OCI-M2 (cell line): ENCODE data around the gene RTN4RL1.

ENCODE experiments used
- DNase-seq: peaks from one replicate; lab custom pipeline; 2025; ENCODE audit not compliant: unreplicated experiment; lab: John Stamatoyannopoulos, UW

The RTN4RL1 gene

DNA sequence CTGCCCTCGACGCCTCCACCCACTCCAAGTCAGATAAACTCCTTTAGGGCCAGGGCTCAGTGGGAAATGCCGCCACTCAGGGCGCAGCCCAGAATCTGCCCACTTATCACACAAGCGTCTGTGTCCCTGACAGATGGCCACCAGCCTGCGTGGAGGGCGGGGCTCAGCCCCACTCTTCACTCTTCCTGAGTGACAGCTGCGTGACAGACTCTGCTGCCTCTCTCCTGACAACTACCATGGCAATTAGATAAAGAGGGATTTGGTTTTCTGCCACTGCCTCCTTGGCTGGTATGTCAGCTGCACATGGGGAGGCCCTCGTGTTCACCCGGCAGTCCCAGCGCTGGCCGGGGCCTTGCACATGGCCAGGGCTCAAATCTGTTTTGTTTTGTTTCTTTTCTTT lies 96.2 kb downstream of the RTN4RL1 start:
- no peak for DNase-seq

DNA sequence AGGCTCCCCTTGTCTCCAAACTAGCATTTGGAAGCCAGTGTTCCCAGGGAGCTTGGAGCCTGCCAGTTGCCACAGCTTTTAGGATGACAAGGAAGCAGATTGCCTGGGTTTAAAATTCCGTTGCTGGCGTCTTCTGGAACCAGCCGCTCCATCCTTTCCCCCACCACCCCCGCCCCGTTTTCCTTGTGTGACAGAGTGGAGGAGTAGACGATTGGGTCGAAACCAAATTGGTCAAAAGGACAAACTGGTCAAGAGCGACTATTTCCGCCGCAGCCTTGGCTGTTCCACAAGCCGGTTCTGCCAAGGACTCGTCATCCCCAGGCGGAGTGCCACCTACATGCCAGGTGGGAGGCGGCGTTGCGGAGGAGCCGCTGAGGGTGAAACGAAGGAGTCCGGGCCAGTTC lies 104.2 kb downstream of the RTN4RL1 start:
- DNase-seq: no peak

DNA sequence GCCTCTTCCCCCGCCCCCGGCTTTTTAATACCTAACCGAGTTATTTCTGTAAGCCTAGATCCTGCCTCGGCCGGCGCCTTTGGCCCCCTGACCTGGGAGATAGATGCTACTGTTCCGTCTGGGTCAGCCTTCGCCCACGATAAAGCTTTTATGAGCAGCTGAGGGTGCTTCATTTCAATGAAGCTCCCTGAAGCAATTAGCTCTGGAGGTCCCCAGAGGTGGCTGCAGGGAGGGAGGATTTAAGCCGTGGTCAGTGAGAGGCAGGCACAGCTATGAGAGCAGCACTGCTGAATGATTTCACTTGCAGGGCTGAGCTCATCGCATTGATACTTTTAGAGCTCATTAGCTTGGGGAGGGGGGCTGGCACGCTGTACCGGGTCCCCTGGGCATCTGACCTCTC lies 105.9 kb downstream of the RTN4RL1 start:
- DNase-seq: no peak

DNA sequence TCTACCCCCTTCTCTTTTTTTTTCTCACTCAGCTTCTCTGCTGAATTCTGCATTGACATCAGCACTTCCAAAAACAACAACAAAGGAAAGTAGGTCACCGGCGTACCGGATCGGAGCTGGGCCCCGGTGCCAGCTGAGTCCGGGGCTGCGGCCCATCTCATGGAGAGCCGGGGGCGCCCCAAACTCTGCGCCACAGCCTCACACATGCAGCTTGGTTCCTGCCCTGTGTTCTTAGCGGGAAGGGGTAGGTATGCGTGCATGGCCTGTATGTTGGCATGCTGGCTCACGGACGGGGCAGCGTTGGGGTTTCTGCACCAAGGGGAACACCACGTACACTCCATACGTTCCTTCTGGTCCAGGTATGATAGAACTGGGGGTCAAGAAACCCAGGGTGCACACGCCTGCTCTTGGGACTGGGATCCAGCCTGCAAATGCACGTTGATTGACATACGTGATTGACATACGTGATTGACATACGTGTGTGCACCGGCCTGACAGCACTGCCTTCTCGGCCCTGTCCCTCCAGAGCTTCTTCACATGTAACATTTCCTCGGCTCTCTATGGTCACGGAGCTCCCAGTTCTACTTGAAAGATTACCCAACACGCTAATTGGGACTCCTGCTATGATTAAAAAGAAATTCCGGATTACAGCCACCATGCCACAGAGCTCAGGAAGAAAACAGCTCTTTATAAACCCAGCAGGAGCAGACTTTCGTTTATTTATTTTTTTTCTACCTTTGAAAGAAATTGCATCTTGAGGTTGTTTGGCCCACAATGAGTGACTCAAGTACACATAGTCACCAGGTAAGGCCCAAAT lies 106.6 kb downstream of the RTN4RL1 start:
- no peak for DNase-seq

DNA sequence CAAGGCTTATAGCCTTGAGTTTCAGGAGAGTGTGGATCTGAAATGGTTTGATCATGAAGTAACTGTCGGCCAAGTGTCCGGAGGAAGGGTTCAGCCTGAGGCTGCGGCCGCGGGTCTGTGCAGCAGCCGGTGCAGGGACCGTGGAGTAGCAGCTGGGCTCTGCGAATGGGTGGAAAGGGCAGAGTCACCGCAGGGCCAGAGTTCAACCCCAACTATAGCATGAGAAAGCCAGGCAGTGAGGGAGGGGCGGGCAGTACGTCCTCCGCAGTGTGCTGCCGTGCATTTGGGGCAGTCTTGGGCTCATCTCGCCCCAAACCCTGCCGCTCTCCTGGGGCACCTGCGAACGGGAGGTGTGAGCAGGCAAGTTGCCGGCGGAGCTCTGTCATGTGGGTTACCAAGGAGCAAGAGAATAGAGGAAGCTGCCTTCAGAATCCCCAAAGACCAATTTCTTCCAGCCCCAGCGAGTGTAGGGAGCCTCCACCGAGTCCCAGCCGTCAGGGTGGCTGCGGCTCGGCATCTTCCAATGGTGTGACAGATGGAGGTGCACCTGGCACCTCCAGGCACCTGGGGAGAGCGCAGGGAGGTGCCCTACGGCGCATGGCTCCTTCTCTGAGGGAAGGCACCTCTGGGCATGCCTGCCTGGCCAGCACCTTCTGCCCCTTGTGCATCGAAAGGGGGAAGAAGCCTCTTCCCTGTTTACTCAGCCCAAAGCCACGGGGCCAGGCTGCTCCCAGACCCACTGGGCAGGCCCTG lies 108.0 kb downstream of the RTN4RL1 start:
- no peak for DNase-seq

DNA sequence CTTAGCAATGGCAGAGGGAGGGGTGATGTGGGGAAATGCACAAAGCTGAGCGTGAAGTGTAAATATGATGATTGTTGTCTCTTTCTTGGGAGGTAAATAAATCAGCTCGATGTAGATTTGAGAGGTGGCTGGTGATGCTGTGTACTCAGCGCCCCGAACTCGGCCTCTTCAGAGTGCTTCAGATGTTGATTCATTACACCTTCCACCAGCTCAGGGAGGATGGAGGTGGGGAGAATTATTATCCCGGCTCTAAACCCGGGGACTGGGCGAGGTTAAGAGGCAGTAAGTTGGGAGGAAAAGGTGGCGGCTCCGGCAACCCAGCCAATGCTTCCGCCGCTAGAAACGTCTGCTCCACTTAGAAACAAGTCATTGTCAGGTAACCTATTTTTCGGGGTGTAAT lies 108.8 kb downstream of the RTN4RL1 start:
- no peak for DNase-seq

DNA sequence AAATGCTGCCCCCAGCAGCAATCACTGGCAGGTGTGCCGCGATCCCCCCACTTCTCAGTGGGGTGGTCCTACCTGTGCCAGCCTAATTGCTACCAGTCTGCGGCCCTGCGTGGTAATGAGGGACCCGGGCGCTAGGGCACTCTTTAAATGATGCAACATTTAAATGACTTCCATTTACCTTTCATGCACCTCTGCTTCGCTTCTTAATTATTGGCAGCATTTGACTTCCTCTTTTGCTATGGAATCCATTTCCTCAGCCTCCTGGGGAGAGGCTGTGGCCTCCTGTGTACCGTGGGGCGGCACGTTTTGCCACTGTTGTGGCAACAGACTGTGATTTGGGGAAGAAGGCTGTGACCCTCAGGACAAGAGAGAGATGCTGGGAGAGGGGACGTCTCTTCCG lies 109.2 kb downstream of the RTN4RL1 start:
- no peak for DNase-seq

DNA sequence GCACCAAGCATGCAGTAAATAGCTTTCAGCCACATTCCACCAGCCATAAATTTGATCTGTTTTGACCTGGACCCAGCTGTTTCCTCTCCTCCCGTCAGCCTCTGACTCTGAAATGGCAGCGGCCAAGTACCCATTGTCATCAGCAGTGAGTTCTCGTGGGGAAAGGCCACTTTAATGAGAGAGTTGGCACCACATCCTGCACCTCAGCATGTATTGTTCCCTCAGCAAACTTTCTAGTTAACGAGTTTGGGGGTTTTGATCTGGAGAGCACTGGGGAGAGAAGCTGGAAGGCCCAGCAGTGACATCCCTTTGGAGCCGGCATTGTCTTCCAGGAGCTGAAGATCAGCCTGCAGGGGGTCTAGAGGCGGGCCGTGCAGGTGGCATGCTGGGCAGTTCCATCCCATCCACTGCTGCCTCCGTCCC lies 110.5 kb downstream of the RTN4RL1 start:
- DNase-seq: no peak

DNA sequence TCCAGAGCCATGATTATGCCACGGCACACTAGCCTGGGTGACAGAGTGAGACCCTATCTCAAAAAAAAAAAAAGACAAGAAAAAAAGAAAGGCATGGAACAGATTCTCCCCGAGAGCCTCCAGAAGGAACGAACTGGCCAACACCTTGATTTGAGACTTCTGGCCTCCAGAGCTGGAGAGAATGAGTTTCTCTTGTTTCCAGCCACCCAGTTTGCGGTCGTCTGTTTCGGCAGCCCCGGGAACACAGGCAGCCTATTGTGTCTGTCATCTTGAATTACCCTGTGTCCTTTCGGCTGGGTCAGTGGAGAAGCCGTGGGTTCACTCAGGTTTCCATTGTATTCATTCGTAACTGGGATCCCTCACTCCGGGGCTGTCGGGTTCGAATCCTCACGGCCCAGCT lies 111.4 kb downstream of the RTN4RL1 start:
- DNase-seq: no peak

DNA sequence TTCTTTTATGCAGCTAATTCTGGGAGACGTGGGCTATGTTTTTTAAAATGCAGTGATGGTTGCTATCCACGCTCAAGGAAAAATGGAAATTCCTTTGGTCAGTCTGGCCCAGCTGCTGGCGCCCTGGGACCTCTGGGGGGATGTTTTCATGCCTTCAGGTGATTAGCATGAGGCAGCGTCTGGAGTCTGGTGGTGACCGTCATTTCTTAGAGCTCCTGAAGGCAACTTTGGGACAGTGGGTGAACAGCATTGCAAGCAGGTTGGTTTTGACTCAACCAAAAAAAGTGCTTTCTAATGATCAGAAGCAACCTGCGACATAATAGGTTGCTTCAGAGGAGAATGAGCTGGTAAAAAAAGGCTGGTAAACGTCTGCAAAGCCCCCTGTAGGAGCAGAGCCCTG lies 113.0 kb downstream of the RTN4RL1 start:
- no peak for DNase-seq

DNA sequence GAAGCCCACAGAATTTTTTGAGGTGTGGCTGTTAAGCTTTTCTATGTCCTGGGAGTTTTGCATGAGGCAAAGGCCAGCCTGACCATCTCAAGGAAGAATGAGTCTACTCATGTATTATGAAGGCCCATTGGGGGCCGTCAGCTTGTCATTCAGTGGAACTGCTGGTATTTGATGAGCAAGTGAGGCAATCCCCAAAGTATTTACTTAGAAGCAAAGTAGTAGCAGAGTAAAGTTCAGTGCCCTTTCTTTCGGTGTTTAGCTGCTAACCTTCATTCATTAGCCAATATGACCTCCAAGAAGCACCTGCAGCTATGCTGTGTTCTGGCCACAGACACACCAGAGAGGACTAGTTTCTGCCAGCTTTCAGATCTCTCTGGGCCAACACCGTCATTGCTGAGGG lies 115.1 kb downstream of the RTN4RL1 start:
- no peak for DNase-seq

DNA sequence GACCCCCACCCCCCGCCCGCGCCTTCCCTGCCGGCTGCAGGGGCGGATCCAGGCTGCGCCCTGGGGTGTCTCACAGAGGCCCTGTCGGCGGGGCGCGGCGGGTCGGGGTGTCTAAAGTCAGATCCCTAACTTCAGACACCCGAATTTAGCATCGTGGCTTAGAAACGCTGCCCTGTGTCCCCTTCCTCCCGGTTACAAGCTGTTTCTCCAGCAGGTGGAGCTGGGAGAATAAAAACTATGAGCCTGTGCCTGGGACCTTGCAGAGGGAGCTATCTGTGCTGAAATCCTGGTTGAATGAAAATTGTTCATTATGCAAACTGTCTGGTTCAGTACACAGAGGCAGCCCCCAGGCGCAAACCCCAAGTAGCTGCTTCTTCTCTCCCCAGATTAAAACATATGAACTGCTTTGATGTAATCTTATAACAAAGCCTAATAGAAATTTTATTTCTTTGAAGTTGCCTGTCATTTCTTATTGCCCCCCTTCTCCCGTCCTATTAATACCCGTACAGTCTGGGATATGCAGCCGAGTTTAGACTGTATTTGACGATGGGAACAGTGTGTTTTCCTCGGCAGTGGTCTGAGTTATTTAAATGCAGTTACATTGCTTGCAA lies 116.3 kb downstream of the RTN4RL1 start:
- no peak for DNase-seq

DNA sequence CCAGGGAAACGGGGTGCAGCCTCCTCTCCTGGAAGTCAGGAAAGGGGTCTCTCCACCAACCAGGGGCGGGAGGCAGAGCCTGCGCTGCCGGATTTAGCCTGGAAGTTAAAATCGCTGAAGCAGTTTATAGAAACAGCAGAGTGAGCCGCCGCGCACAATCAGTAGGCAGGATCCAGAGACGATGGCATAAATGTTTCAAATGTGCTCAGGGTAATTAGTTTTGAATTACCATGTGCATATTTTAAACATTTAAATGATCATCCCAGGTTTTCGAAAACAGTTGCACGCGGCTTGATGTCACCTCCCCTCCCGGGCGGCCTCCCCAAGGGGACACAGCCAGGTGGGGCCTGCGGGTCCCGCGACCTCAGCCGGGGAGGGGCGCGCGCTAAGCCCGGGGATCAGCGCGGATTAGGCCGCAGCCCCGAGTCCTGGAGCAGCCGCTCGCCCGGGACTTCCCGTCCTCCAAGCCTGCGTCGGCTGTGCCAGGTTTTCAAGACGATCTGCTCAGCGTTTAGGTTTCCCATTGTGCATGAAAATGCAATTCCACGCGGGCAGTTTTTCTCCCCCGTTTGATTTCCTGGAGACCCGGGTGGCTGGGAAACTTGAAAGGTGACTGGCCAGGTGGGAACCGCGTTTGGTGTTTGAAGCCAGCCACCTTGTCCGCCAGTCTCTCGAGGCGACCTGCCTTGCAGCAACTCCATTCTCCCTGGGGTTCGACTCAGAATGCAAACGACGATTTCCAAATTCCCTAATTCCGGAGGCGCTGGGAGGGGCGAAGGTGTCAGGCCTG lies 117.0 kb downstream of the RTN4RL1 start:
- DNase-seq: no peak

DNA sequence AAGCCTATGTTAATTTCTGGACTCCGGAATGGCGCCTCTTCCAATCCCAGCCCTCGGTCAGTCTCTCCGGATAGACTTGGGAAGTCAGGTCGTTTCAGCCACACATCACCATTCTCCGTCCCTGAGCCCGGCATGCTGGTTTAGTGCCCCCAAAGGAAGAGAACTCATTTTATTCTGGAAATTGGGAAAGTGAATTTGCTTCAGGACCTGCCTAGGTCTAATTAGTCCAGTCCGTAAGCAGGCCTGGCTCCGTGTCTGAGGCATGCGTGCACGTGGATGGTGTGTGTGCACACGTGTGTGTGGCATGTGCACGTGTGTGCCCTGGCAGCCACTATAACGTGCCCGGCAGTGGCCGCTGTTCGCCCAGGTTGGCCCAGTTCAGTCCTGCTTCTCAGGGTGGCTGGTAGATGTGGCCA lies 117.9 kb downstream of the RTN4RL1 start:
- DNase-seq: no peak

DNA sequence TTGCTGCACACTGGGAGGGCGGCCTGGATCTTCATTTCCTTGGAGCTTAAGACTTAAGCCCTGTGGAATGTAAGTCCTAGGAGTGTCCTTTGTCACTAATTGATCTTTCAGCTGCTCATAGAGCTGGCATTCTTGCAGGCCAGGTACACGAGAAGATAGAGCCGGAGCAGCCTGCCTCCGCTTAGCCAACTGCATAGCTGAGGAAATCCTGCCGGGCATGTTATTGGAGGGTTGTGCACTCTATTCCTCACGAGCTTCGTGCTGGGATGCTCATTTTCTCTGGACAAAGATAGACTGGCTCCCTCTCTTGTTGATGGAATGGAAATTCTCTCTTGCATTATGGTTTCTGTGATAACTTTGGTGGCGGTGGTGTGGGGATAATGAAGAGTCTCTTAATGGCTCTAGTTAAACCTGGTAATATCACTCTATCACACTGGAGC lies 118.5 kb downstream of the RTN4RL1 start:
- DNase-seq: no peak

DNA sequence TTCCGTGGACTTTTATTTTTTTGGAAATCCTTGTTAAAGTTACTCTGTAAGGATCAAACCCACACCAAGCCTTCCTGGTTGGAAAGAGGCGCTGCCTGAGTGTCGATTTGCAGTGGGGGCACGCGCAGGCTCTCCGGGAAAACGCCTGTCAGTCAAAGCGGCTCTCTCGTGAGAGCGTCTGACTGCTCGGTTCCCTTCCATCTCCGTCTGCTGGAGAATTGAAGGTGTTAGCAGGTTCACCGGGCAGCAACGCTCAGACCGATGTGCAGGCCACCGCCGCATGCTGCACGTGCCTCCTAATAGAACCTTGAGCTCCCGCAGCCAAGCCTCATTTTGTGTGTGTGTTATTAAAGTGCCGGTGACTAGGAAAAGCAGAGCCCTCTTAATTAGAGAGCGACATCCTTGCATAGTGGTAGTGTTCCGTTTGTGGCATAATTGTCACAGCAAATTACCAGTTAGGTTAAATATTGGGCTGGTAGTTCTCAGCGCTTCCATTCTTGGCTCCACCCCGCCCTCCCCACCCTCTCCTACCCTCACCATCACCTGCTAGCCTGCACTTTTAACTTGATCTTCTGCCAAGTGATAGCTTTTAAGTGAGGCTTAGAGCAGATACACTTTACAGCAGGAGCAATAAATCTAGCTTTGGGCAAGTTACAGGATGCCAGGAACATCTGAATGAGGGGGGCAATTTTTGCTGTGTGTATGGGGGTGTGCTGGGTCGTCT lies 119.8 kb downstream of the RTN4RL1 start:
- no peak for DNase-seq

DNA sequence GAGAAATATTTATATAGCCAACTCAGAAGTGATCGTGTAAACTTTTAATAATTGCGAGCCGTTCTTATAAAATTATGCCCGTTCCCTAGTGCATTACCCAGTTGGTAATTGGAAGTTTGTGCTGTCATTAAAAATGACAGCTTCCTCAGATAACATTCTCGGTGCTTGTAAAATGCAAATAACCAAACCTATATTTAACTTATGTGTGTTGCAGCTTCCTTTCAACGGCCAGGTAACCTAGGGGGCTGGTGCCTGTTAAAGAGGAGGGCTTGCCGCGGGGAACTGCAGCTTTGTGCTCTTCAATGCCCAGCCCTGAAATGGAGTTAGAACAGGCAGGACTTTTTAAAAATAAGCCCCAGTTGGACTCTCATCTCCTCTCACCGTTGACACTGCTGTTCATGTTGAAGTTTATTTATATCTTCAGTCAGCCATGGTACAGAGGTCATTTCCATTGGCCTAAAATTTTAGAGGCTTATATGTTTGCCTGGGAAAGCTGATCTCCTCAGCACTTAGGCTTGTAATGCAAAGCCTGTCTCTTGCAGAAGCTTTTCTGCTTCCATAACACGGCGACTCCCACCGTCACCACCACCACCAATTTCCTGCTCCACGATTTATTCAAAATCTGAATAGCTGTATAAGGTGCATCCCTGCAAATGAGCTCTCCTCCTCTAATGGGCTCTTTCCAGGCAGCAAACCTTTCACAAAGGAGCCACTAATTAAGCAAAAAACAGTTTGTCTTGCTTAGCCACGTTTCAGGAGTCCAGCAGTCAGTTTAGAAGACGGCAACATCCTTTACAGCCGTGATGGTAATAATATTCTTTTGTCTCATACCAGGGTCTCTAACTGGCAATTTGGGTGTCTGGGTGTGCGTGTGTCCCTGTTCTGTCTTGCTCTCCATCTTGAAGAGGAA lies 120.6 kb downstream of the RTN4RL1 start:
- DNase-seq: no peak

DNA sequence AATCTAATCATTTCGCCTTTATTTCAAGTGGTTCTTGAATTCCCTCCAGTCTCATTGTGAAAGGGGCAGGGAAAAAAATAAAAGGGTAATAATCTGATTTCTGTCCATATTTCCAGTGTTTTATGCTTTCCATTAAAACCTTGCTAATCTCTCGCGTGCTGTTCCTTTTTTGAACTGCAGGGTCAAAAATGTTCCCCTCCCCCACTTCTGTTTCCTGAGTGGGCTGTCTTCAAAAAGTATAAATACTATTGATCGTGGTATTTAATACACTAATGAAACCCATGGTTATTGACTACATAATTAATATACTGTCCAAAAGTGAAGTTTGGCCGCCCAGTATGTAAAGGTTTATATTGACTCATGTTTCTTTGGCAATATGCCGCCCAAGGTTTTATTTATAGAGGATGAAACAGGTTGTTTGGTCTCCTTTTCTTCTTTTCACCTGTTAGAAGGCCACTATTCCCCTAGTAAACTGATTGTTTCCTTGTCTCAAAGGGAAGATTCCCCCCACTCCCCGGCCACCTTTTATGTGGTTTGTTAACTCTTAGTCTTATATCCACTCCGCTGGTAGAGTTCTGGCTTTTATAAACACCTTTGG lies 125.6 kb downstream of the RTN4RL1 start:
- no peak for DNase-seq

DNA sequence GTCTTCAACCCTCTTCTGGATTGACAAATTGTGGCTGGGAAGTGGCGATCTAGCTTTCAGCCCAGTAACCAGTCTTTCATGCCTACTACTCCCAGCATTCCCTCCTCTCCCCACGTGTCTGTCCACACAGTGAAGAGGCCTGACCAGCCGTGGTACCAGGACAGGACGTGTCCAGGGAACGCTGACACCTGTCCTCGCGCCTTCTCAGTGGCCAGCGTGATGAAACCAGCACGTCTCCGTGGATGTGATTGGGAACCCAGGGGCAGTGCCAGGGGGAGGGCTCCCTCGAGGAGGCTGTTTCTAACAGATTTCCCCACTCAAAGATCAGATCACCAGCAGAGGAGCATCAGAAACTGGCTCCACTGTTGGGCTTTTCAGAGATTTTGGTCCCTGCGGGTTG lies 126.3 kb downstream of the RTN4RL1 start:
- DNase-seq: no peak
